Hindlimb muscle (tissue), 1 donor: Measurements from ENCODE around the gene HMCES. TPM values are rescaled to one million over a fixed set of nuclear protein-coding genes. Genes with fewer than 3 reads are reported as not detected.
A peak's percentile ranks its signal among the peaks of the same experiment; 100 is the strongest.

Source experiments
- DNase-seq: peaks from one replicate; pipeline ENCODE4 v3.0.0-alpha.2; 2013
- polyA plus RNA-seq: library from polyadenylated mRNA; unstranded; fragments of 120-200 nt; gene quantifications from one replicate; pipeline ENCODE4 v1.2.1, GENCODE V29; 2013; ENCODE audit not compliant: insufficient read length

Gene HMCES, protein sequence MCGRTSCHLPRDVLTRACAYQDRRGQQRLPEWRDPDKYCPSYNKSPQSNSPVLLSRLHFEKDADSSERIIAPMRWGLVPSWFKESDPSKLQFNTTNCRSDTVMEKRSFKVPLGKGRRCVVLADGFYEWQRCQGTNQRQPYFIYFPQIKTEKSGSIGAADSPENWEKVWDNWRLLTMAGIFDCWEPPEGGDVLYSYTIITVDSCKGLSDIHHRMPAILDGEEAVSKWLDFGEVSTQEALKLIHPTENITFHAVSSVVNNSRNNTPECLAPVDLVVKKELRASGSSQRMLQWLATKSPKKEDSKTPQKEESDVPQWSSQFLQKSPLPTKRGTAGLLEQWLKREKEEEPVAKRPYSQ
- 23.5 TPM for polyA plus RNA-seq

DNA sequence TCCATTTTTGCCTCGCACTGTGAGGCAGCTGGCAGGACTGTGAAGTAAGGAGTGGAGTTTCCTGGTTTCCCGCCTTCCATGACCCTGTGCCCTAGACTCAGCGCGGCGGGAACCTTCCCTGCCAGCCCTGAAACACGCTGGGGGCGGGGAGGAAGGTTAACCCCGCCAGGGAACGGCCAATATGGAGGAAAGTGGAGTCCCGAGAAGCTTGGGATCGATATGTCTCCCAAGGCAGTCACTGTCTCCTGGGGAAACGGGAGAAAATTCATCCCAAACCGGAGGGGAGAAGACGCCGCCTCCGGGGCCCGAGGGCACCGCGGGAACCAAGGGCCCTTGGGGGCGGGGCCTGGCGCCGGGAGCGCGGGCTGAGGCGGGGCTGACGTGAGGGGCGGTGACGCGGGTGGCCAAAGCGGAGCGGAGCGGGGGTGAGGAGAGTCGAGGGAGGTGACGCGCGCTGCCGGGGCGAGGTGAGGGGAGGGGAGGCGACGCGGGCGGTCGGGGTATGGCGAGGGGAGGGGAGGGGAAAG is at the start of gene HMCES:
Gene HMCES, plus strand, starts transcription at position 432 of the 527 bp plus-strand sequence. CDS start 863 bp downstream, outside the sequence.
- peak; percentile 91 for DNase-seq

DNA sequence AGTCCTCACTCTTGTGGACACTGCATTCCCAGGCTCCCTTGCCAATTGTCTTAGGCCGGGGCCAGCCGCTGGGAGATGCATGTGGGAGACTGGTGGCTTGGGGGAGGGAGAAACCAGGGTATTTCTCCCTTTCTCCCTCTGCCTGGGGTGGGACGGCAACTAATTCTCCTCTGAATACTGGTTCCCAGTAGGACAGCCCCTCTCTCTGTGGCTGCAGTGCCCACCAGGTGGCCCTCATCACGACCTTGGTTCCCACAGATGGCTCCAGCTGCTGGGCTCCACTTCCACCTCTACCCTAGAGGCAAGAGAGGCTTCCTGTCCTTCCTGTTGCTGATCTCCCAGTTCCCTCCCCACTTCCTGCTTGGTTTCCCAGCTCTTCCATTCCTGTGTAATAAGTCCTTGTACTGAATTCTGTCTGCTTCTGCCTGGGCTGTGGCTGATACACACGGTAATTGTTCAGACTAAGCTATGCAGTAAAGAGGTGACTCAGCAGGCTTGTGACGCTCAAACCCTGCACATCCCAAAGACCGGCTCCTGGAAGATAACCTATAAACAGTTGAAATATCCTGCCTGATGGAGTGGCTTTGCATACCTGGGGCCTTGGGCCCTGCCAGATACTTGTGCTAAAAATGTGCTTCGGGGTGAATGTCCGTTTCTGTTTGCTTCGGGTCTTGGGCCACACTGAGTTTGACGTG is 49.6 kb upstream of the HMCES start:
- DNase-seq = no peak

DNA sequence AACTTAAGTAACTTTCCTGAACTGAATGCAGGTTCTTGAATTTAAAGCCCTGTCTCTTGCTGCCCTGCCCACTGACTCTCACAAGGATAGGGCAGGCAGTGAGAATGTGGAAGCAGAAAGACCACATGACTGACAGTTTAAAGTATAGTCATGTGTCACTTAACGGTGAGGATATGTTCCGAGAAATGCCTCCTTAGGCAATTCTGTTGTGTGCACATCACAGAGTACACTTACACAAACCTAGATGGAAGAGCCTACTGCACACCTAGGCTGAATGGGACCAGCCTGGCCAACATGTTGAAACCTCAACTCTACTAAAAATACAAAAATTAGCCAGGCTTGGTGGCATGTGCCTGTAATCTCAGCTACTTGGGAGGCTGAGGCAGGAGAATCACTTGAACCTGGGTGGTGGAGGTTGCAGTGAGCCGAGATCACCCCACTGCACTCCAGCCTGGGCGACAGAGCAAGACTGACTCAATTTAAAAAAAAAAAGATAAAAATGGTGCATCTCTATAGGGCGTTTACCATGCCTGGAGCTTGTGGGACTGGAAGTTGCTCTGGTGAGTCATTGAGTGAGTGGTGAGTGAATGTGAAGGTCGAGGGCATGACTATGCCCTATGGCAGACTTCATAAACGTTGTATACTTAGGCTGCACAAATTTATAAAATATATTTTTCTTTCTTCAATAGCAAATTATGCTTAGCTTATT is 48.2 kb upstream of the HMCES start:
- DNase-seq = no peak

DNA sequence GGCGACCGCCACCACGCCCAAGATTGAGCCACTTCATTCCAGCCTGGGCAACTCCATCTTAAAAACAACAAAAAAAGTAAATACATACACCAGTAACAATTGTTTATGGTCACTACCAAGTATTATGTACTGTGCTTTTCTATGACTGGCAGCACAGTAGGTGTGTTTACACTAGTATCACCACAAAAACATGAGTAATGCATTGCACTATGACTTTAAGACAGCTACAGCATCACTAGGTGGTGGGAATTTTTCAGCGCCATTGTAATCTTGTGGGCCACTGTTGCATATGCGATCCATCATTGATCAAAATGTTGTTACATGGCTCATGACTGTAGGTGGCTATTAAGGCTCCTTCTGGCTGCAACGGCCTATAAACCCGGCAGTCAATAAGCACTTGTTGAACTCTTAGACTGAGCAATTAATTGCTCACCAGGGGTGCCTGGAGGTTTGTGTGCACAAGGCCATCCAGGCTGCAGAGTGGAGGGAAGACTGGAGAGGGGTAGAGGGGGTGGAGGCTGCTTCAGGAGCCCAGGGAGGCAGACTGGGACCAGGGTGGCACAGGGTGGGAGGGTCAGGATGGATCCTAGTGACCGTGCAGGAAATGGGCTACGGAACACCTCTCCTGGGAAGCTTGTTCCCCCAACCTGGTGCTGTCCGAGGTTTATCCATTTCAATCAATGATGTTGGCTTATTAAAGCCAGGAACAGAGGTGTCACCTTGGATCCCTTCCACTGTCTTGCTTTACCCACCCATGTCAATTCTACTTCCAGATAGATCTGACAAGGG is 47.1 kb upstream of the HMCES start:
- DNase-seq = no peak

DNA sequence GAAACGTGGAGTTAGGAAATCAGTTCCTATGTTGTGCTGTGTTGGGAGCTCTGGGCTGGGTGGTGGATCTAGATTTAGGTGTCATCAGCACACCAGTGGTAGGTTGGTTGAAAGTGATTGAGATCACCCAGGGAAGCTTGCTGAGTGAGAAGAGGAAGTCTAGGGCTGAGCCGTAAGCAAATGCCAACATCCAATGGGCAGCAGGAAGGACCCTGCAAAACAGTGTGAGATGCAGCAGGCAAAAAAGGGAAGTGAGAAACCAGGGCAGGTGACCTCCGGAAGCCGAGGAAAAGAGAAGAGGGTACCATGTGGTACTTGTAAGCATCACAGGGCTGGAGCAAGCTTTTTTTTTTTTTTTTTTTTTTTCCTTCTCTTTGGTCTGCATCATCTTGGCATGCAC is 45.1 kb upstream of the HMCES start:
- no peak for DNase-seq

DNA sequence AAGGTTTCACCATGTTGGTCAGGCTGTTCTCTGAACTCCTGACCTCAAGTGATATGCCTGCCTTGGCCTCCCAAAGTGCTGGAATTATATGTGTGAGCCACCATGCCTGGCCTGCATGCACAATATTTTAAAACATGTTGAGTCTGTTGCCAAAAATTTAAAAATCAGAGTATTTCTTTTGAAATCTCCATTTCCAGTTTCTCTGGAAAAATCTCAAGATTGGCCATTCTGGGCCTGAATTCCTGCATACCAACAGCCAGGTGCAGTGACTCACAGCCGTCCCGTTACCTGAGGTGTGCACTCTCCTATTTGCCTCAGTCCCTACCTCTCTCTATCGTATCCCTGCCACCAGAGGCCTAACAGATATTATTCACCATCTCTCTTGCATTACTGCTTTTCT is 44.2 kb upstream of the HMCES start:
- no peak for DNase-seq

DNA sequence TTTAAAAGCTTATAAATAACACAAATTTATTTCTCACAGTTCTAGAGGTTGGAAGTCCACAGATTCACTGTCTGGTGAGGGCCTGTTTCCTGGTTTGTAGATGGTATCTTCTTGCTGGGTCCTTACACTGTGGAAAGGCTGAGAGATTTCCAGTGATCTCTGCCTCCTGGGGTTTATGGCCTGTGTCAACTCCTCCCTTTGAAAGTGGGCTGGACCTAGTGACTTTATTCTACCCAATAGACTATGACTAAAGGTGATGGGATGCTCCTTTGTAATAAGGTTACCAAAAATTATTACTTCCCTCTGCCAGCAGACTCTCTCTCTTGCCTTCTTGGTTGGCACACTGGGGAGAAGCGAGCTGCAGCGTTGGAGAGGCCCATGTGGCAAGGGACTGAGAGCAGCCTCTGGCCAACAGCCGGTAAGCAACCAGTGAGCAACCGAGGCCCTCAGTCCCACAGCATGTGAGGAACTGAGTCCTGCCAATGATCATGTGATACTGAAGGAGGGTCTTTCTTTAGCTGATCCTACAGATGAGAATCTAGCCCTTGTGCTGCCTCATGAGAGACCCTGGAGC is 43.2 kb upstream of the HMCES start:
- DNase-seq = no peak

DNA sequence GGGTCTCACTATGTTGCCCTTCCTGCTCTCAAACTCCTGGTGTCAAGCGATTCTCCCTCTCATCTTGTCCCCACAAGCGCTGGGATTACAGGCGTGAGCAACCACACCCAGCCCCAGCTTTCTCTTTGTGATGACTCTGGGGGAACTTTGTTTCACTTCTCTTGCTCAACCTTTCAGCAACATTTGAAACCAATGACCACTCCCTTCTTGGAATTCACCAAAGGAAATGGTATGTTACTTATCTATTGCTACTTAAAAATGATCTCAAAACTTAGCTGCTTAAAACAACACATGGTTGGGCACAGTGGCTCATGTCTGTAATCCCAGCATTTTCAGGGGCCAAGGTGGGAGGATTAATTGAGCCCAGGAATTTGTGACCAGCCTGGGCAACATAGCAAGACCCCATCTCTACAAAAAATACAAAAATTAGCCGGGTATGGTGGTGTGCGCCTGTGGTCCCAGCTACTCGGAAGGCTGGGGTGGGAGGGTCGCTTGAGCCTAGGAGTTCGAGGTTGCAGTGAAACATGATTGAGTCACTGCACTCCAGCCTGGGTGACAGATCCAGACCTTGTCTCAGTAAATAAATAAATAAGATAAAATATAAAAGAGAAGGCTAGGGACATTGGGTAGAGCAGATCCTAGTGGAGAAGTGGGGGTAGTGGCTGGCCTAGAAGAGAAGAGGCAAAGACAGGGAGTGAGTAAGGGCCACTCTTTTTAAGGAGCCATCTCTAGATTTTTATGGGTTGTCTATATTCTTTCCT is 39.5 kb upstream of the HMCES start:
- DNase-seq = no peak

DNA sequence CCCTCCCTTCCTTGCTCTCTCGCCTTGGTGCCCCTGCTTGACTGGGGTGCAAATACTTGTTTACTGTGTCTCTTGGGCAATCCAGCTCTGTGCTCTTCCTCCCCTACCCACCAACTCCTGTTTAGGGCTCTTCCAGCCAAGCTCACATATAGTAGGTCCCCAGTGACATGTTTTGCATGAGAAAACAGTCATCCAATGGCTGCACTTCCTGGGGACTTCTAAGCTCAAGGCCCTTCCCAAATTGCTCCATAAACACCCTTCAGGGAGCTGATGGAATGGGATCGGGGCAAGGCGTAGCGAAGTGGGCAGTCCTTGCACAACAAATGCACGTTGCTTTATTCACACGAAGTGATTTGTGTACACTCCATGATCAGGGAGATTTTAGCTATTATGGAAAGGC is 38.7 kb upstream of the HMCES start:
- no peak for DNase-seq

DNA sequence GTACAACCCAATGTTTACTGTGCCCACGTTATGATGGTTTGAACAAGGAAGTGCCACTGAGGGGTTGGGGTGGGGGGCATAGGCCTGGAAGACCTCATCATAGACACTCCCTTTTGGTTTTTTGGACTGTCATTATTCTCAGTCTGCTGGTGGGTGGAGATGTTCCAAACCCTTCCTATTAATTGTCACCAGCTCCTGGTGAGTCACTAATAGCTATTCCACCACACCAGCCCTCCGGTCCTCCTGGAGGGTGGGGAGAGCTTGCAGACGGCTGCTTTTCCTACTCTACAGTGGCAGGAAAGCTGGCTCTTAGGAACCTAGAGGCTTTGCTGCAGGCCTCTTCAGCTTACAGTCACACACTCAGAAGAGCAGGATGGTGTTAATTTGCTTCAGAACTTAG is 38.2 kb upstream of the HMCES start:
- no peak for DNase-seq

DNA sequence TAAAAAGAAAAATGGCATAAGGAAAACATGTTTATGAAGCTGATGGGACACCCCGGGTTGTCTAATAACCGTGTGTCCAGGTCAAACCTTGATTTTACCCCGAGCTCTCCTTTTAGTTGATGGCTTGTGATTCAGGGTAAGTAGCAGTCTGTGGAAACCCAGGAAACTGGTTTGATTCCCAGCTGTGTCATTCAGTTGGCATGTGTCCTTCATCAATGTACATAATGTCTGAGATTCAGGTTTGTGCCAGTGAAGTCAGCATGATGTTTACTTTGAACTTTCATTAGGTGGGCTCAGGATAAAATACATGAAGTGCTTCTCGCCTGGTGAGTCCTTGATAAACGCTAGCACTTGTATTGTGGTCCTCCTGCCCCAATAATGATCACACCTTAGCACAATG is 33.5 kb upstream of the HMCES start:
- no peak for DNase-seq

DNA sequence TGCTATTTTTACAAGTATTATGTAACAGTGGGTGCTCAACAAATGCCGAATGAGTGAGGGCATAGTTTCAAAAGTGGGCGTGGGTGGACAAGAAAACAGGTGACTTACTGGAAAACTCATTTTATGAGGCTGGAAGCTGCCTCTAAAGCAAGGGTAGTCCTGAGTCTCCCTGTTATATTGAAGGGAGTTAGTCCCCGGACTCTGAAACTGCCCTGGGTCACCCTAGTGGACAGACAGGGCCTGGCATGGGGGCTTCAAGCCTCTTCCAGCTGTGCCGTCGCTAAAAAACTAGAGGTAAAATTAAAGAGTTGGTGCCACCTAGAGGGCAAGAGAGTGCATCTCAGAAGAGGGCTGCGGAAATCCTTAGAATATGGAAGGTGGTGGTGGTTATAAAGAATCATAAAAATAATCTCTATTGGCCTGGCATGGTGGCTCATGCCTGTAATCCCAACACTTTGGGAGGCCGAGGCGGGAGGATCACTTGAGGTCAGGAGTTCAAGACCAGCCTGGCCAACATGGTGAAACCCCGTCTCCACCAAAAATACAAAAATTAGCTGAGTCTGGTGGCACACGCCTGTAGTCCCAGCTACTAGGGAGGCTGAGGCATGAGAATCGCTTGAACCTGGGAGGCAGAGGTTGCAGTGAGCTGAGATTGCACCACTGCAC is 32.9 kb upstream of the HMCES start:
- DNase-seq = peak; percentile 80

DNA sequence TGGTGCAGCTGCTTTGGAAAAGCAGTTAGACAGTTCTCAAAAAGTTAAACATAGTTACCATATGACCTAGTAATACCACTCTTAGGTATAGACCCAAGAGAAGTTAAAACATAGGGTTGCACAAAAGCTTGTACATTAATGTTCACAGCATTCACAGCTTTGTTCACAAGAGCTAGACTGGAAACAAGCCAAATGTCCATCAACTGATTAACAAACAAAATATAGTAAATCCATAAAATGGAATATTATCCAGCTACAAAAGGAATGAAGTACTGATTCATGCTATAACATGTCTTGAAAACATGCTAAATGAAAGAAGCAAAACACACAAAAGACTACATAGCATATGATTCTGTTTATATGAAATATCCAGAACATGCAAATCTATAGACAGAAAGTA is 32.0 kb upstream of the HMCES start:
- no peak for DNase-seq

DNA sequence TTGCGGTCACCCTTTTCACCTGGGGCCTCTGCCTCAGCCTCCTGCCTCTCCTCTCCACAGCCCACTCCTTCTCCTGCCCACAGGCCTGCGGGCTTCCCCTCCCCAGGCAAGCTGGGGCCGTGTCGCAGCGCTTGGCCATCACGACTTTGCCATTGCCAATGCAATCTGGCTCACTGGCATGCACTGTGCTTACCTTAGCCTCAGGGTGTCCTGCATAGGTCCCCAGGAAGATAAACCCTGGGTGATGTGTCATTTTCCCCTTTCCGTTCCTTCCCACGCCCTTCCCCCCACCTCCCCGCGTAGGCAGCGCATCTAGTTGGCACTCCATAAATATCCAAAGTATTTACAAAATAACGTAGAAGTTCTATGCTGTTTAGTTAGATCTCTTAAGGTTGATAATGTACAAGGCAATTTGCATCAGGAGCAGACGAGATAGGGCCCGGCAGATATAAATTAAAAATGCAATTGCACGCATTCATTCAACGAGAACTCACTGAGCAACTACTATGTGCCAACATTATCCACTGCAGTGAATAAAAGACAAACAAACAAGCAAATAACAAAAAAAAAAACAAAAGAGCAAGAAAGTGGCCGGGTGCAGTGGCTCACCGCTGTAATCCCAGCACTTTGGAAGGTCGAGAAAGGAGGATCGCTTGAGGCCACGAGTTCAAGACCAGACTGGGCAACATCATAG is 30.2 kb upstream of the HMCES start:
- no peak for DNase-seq

DNA sequence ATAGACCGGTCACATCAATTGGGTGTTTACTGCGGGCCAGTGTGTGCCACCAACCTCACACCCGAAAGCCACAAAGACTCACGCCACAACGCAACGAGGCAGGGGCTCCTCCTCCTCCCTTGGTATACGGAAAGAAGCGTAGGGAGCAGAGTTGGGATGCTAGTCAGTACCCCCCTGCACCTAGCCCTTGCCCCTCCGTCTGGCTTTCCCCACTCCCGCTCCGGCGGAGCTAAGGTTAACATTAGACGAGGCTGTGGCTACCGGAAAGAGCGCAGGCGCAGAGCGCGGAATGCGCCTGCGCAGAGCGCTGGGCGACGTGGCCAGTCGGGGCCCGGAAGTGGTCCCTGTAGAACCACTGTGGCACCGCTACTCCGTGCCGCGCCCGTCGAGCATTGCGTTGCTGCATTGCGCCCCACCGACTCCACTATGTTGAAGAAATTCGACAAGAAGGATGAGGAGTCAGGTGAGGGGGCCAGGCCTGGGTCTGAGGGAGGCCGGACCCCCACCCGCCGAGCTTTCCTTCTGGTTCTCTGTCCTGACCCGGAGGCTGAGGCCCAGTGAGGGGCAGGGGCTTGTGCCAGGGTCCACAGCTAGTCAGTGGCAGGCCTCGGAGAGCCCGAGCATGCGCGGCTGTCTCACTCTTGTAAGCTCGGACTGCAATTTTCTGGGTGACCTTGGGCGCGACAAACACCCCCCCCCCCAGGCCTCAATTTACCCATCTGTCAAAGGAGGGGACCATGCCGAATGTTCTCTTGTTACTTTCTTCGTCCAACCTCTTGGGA is 29.2 kb upstream of the HMCES start, which contains the start of gene COPG1:
Gene COPG1, plus strand, starts transcription at position 323 of the 782 bp plus-strand sequence. Its CDS starts 104 bp downstream, at position 427.
- peak; percentile 97 for DNase-seq

DNA sequence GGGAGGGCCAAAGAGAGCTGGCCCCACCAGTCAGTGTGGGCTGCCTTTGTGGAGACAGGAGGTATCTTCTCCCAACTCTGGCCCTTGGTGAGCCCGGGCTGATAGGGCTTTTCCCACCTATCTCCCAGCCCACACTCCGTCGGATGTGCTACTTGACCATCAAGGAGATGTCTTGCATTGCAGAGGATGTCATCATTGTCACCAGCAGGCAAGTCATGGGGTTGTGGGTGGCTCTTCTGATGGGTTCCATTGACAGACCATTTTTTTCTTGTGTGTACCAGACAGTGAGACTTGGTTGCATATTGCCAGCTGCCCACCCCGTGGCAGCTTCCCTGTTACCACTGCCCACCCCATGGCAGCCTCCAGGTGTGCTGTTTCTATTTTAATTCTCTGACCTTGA is 25.9 kb upstream of the HMCES start:
- no peak for DNase-seq

DNA sequence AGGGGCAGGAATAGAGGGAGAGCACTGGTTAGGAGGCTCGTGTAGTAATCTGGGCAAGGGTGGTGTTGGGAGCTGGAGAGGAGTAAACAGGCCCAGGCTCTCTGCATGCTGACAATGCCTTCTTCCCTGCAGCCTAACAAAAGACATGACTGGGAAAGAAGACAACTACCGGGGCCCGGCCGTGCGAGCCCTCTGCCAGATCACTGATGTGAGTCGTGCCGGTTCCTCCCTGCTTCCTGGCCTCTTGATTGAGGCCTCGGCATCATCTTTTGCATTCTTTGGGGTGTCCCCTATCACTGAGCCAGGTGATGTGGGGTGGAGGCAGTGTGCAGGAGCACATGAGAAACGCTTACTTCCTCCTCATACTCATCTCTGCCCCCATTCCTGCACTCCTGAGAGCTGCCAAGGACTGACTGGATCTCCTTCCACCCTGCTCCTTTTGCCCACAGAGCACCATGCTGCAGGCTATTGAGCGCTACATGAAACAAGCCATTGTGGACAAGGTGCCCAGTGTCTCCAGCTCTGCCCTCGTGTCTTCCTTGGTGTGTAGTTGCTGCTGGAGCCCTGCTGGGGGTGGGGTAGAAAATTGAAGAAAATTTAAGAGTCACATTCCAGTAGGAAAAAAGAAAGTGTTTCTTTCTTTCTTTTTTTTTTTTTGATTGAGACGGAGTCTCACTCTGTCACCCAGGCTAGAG is 24.0 kb upstream of the HMCES start:
- DNase-seq = no peak

DNA sequence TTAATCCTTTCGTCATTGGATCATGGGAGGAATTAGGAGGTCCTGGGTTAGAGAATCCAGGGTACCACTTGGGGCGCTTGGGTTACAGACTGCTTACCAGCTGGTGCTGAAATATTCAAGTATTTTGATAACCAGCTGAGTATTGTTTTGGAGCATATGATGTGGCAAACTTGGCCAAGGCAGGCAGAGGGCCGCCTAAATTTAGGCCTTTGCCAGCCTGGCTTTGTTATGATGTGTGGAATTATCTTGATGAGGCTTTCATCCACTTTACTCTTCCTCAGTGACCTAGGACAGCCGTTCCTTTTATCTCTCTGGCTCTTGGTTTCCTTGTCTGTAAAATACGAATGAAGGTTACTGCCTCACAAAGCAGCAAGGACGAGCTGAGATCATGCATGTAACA is 22.4 kb upstream of the HMCES start:
- DNase-seq = no peak
